Keratinocyte (primary cell): Measurements from ENCODE around the gene LDAF1. TPM values are rescaled to one million over a fixed set of nuclear protein-coding genes. Genes with fewer than 3 reads are reported as not detected.

ENCODE experiments used
- DNase-seq: peaks from one replicate; pipeline ENCODE4 v3.0.0-alpha.2; 2011; ENCODE audit warnings: low read depth, missing footprints, low spot score
- FAIRE-seq: peaks from 2 replicates; lab custom pipeline; 2011; peaks lifted over from hg19 to GRCh38; lab: Jason Lieb, UNC
- H2AFZ ChIP-seq: 2 replicates; pipeline ENCODE4 v1.6.0; 2012; ENCODE audit warnings: low read length, control low read depth, inconsistent platforms; ENCODE audit not compliant: control insufficient read depth
- H3K27ac ChIP-seq: 2 replicates; pipeline ENCODE4 v1.5.1; 2011; ENCODE audit warnings: low read length; ENCODE audit not compliant: control insufficient read depth, insufficient read depth
- H3K27me3 ChIP-seq: 3 replicates; pipeline ENCODE4 v1.6.0; 2011; ENCODE audit warnings: low read length; ENCODE audit not compliant: control insufficient read depth, insufficient read depth; ENCODE audit errors: extremely low read depth
- H3K36me3 ChIP-seq, 2 experiments: 2 replicates in 1 of 2; 3 replicates in 1 of 2; pipeline ENCODE4 v1.5.1; 2011; ENCODE audit warnings: low read length in 2 of 2, mild to moderate bottlenecking in 1 of 2; ENCODE audit not compliant: control insufficient read depth in 2 of 2, insufficient read depth in 2 of 2; ENCODE audit errors: extremely low read depth in 1 of 2
- H3K4me1 ChIP-seq: 3 replicates; pipeline ENCODE4 v1.5.1; 2011; ENCODE audit warnings: low read length; ENCODE audit not compliant: control insufficient read depth, insufficient read depth; ENCODE audit errors: extremely low read depth
- H3K4me2 ChIP-seq: 3 replicates; pipeline ENCODE4 v1.6.0; 2011; ENCODE audit warnings: low read depth, low read length; ENCODE audit not compliant: control insufficient read depth, insufficient read depth; ENCODE audit errors: extremely low read depth
- H3K4me3 ChIP-seq, 3 experiments: fragments of 200-600 bp in 1 of 3; sonication (generic) in 1 of 3; 2 replicates in 2 of 3; 3 replicates in 1 of 3; pipeline ENCODE4 v1.5.1; 2011 to 2016; ENCODE audit warnings: low read length in 3 of 3, mild to moderate bottlenecking in 3 of 3, control low read depth in 2 of 3, inconsistent platforms in 1 of 3, low read depth in 1 of 3, mixed read lengths in 1 of 3, mixed run types in 1 of 3, moderate library complexity in 1 of 3; ENCODE audit not compliant: control insufficient read depth in 2 of 3, insufficient read depth in 2 of 3; ENCODE audit errors: extremely low read depth in 1 of 3
- H3K79me2 ChIP-seq: 2 replicates; pipeline ENCODE4 v1.6.0; 2012; ENCODE audit warnings: low read length; ENCODE audit not compliant: control insufficient read depth, insufficient read depth
- H3K9ac ChIP-seq: 3 replicates; pipeline ENCODE4 v1.6.0; 2011; ENCODE audit warnings: low read length; ENCODE audit not compliant: control insufficient read depth, insufficient read depth; ENCODE audit errors: extremely low read depth
- H3K9me1 ChIP-seq: 3 replicates; pipeline ENCODE4 v1.6.0; 2011; ENCODE audit warnings: low read length; ENCODE audit not compliant: control insufficient read depth, insufficient read depth; ENCODE audit errors: extremely low read depth
- H3K9me3 ChIP-seq: 2 replicates; pipeline ENCODE4 v1.5.1; 2012; ENCODE audit warnings: low read depth, low read length; ENCODE audit not compliant: control insufficient read depth
- H4K20me1 ChIP-seq: 3 replicates; pipeline ENCODE4 v1.6.0; 2011; ENCODE audit warnings: low read length; ENCODE audit not compliant: control insufficient read depth, insufficient read depth; ENCODE audit errors: extremely low read depth
- EZH2 ChIP-seq: IDR thresholded peaks from one replicate; pipeline ENCODE4 v1.6.1; 2012; ENCODE audit warnings: inconsistent platforms, mild to moderate bottlenecking, low read length, moderate library complexity
- dilution Hi-C: fragments of 300-500 bp; cut with MboI; formaldehyde crosslinking; loops from one replicate; pipeline ENCODE4 v1.7.0; 2020; ENCODE audit warnings: low sequenced_read_pairs; ENCODE audit not compliant: extremely low pct_ligation_motif_present
- polyA plus RNA-seq, 5 experiments: library from polyadenylated mRNA; depleted of rRNA in 3 of 5; stranded (reverse) in 3 of 5; stranded (forward) in 1 of 5; unstranded in 1 of 5; fragments of >200 nt; gene quantifications; 1 replicate in 1 of 5; 2 replicates in 3 of 5; 3 replicates in 1 of 5; pipeline versions ENCODE4 v1.2.1 to v1.2.3, GENCODE V29; 2011 to 2012; ENCODE audit warnings: missing spikeins in 2 of 5, low read depth in 1 of 5, low replicate concordance in 1 of 5
- TF ChIP-seq, protein P1 (sequence below), 3 experiments: IDR thresholded peaks in 1 of 3; conservative IDR thresholded peaks in 1 of 3; optimal IDR thresholded peaks in 1 of 3; 2 replicates in 2 of 3; 3 replicates in 1 of 3; pipeline versions ENCODE3 to v1.5.1; 2011; ENCODE audit warnings: low read length in 3 of 3, mild to moderate bottlenecking in 3 of 3, moderate library complexity in 2 of 3, control low read depth in 1 of 3, inconsistent platforms in 1 of 3; ENCODE audit not compliant: insufficient read depth in 2 of 3; ENCODE audit errors: extremely low read depth in 1 of 3

LDAF1 gene
- polyA plus RNA-seq, 1 donor (not counting 4 experiments of a cell fraction or from before 2014, with no cell fraction given): 45.4 TPM

DNA sequence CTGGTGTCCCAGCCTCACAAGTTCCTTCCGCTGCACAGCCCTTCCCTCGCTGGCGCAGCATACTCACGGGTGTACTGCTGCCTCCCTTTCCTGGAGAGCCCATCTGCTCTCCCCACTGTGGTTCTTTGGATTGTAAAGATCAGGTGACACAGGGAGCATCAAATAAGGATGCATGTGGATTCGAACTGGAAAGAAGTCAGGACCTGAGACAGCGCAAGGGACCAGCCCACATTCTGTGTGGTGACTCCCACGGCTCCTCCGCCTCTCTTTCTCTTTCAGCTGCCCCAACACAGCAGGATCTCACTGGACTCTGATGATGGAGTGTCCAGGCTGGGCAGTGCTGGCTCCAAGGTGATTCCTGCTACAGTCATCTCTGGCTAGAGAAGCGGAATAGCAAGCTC, 8.1 kb downstream of the LDAF1 start:
- Histone ChIP-seq H2AFZ (no peak overlapping the region), H3K4me1 (peaks cover 2% of the 10 kb centered on the region), H3K9ac (no peak overlapping the region), H3K4me3 (no peak overlapping the region), H4K20me1 (no peaks in the 10 kb centered on the region), H3K9me3 (no peaks in the 10 kb centered on the region), H3K9me1 (no peaks in the 10 kb centered on the region), H3K4me2 (no peak overlapping the region), H3K27me3 (no peaks in the 10 kb centered on the region), H3K27ac (no peak overlapping the region), H3K36me3 (peaks cover 16 to 35% of the 10 kb centered on the region in 2 experiments), H3K79me2 (peaks cover 11% of the 10 kb centered on the region)
- no peak for DNase-seq
- FAIRE-seq: no peak
- TF ChIP-seq EZH2: no peak
- TF ChIP-seq, protein P1, sequence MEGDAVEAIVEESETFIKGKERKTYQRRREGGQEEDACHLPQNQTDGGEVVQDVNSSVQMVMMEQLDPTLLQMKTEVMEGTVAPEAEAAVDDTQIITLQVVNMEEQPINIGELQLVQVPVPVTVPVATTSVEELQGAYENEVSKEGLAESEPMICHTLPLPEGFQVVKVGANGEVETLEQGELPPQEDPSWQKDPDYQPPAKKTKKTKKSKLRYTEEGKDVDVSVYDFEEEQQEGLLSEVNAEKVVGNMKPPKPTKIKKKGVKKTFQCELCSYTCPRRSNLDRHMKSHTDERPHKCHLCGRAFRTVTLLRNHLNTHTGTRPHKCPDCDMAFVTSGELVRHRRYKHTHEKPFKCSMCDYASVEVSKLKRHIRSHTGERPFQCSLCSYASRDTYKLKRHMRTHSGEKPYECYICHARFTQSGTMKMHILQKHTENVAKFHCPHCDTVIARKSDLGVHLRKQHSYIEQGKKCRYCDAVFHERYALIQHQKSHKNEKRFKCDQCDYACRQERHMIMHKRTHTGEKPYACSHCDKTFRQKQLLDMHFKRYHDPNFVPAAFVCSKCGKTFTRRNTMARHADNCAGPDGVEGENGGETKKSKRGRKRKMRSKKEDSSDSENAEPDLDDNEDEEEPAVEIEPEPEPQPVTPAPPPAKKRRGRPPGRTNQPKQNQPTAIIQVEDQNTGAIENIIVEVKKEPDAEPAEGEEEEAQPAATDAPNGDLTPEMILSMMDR (optimal IDR thresholded peaks at IDR 0.05 in 1 of 3, IDR thresholded peaks at IDR 0.05 in 1 of 3, conservative IDR thresholded peaks at IDR 0.05 in 1 of 3; ENCODE audit: extremely low read depth in 1 of 3, insufficient read depth in 2 of 3, low read length in 3 of 3): no peak
- dilution Hi-C loops: no loop called here

- Histone ChIP-seq H3K27me3 (no peaks in the 10 kb centered on the region), H3K36me3 (peaks cover 16 to 36% of the 10 kb centered on the region in 2 experiments), H3K79me2 (peaks cover 11% of the 10 kb centered on the region), H3K27ac (peak overlapping the region; percentile 37), H3K9me1 (no peaks in the 10 kb centered on the region), H3K4me2 (no peak overlapping the region), H4K20me1 (no peaks in the 10 kb centered on the region), H3K4me1 (peaks cover 2% of the 10 kb centered on the region), H2AFZ (no peak overlapping the region), H3K9ac (no peak overlapping the region), H3K4me3 (no peak overlapping the region), H3K9me3 (no peaks in the 10 kb centered on the region)
- dilution Hi-C loops: no loop called here
- DNase-seq: no peak
- FAIRE-seq: no peak
- TF ChIP-seq, protein P1 (optimal IDR thresholded peaks at IDR 0.05 in 1 of 3, IDR thresholded peaks at IDR 0.05 in 1 of 3, conservative IDR thresholded peaks at IDR 0.05 in 1 of 3; ENCODE audit: extremely low read depth in 1 of 3, insufficient read depth in 2 of 3, low read length in 3 of 3): no peak
- TF ChIP-seq EZH2: no peak
Observed at GRCh38 chr16:21167360-21167759, 8.9 kb downstream of the LDAF1 start.
